GM12878 (cell line): Measurements from ENCODE around the gene ZNF18. TPM values are rescaled to one million over a fixed set of nuclear protein-coding genes. Genes with fewer than 3 reads are reported as not detected.
A peak's percentile ranks its signal among the peaks of the same experiment; 100 is the strongest.

Source experiments
- ATAC-seq: fragments of 200-7000 bp; cut with Tn5 transposase; 3 replicates; pipeline ENCODE4 v1.9.1; 2020; ENCODE audit warnings: mild to moderate bottlenecking, moderate library complexity
- BruUV-seq: library from RNA; stranded (reverse); fragments of 400-500 nt; replicated peaks from 2 replicates; lab custom pipeline; 2021; lab: Mats Ljungman, UMichigan
- CTCF ChIA-PET: fragments of 300-600 bp; sonication (Branson Sonifier 250); formaldehyde crosslinking; extraction: SDS; loops from one replicate; lab custom pipeline; 2021; ENCODE audit warnings: inconsistent platforms; lab: Yijun Ruan, JAX
- POLR2A ChIA-PET: fragments of 350-600 bp; formaldehyde crosslinking; extraction: SDS; loops from one replicate; lab custom pipeline; 2021; ENCODE audit warnings: inconsistent platforms; lab: Charles Lee
- RAD21 ChIA-PET: fragments of 300-600 bp; sonication (Branson Sonifier 250); formaldehyde crosslinking; loops from one replicate; lab custom pipeline; 2023; ENCODE audit warnings: antibody characterized with exemption; ENCODE audit not compliant: unreplicated experiment; lab: Charles Lee
- SMC1A ChIA-PET: fragments of 300-600 bp; sonication (Branson Sonifier 250); formaldehyde crosslinking; loops from one replicate; lab custom pipeline; 2023; ENCODE audit not compliant: unreplicated experiment, uncharacterized antibody; lab: Charles Lee
- DNase-seq: peaks from one replicate; pipeline ENCODE4 v3.0.0-alpha.2; 2011; ENCODE audit warnings: low read depth, low spot score
- FAIRE-seq: peaks from 3 replicates; lab custom pipeline; 2011; peaks lifted over from hg19 to GRCh38; lab: Jason Lieb, UNC
- H2AFZ ChIP-seq: 2 replicates; pipeline ENCODE4 v1.6.0; 2011; ENCODE audit warnings: low read depth, low read length, control low read depth; ENCODE audit not compliant: control insufficient read depth
- H3K27ac ChIP-seq: 2 replicates; pipeline ENCODE4 v1.5.1; 2011; ENCODE audit warnings: control low read depth; ENCODE audit not compliant: control insufficient read depth, insufficient read depth
- H3K27me3 ChIP-seq, 2 experiments: replicated peaks in 1 of 2; 2 replicates each; pipeline versions ENCODE4 v1.6.0 to v1.6.1; 2011; ENCODE audit warnings: low read length in 1 of 2; ENCODE audit not compliant: control insufficient read depth in 2 of 2, insufficient read depth in 2 of 2
- H3K36me3 ChIP-seq, 2 experiments: 2 replicates each; pipeline ENCODE4 v1.5.1; 2011; ENCODE audit warnings: low read length in 1 of 2; ENCODE audit not compliant: control insufficient read depth in 2 of 2, insufficient read depth in 2 of 2
- H3K4me1 ChIP-seq: 2 replicates; pipeline ENCODE4 v1.6.1; 2011; ENCODE audit warnings: mild to moderate bottlenecking, low read length, moderate library complexity, mixed read lengths; ENCODE audit not compliant: control insufficient read depth, insufficient read depth
- H3K4me2 ChIP-seq: 2 replicates; pipeline ENCODE4 v1.6.0; 2011; ENCODE audit warnings: control low read depth; ENCODE audit not compliant: control insufficient read depth, insufficient read depth
- H3K4me3 ChIP-seq: fragments of 200-600 bp; sonication (generic); 2 replicates; pipeline ENCODE4 v1.5.1; 2016
- H3K79me2 ChIP-seq: 2 replicates; pipeline ENCODE4 v1.6.0; 2011; ENCODE audit warnings: low read length; ENCODE audit not compliant: control insufficient read depth, insufficient read depth
- H3K9ac ChIP-seq: 2 replicates; pipeline ENCODE4 v1.8.0; 2011; ENCODE audit warnings: low read length, control low read depth, mixed read lengths; ENCODE audit not compliant: control insufficient read depth, insufficient read depth
- H3K9me3 ChIP-seq: replicated peaks from 3 replicates; pipeline ENCODE4 v1.5.1; 2011; ENCODE audit warnings: mild to moderate bottlenecking, low read length; ENCODE audit not compliant: control insufficient read depth, insufficient read depth
- H4K20me1 ChIP-seq: 2 replicates; pipeline ENCODE4 v1.6.0; 2011; ENCODE audit not compliant: control insufficient read depth, insufficient read depth
- BACH1 ChIP-seq: fragments of 450-650 bp; IDR thresholded peaks from 2 replicates; pipeline ENCODE4 v1.6.1; 2017; ENCODE audit warnings: mild to moderate bottlenecking, borderline replicate concordance
- CTCF ChIP-seq, 3 experiments: IDR thresholded peaks in 2 of 3; conservative IDR thresholded peaks in 1 of 3; 2 replicates each; pipeline ENCODE4 v1.5.1; 2011; ENCODE audit warnings: low read depth in 3 of 3, low read length in 3 of 3, mild to moderate bottlenecking in 3 of 3, control low read depth in 2 of 3, moderate library complexity in 2 of 3, inconsistent platforms in 1 of 3, mixed read lengths in 1 of 3; ENCODE audit not compliant: control insufficient read depth in 2 of 3, insufficient read depth in 1 of 3; ENCODE audit errors: extremely low read depth in 1 of 3
- E2F8 ChIP-seq: fragments of 450-650 bp; IDR thresholded peaks from 2 replicates; pipeline ENCODE4 v1.6.1; 2018; ENCODE audit warnings: mild to moderate bottlenecking, low read depth, moderate library complexity; ENCODE audit not compliant: partially characterized antibody
- POU2F2 ChIP-seq: IDR thresholded peaks from 3 replicates; pipeline ENCODE4 v1.6.1; 2011; ENCODE audit warnings: low read depth, mild to moderate bottlenecking, low read length, borderline replicate concordance
- RAD21 ChIP-seq: IDR thresholded peaks from 2 replicates; pipeline ENCODE4 v1.6.1; 2011; ENCODE audit warnings: mild to moderate bottlenecking, low read depth, low read length, moderate library complexity; ENCODE audit not compliant: insufficient read depth
- SMC3 ChIP-seq: IDR thresholded peaks from 2 replicates; pipeline ENCODE4 v1.6.1; 2011; ENCODE audit warnings: low read length, improper control_type of control experiment, borderline replicate concordance
- SUZ12 ChIP-seq: fragments of 200-600 bp; sonication (generic); IDR thresholded peaks from one replicate; pipeline ENCODE4 v1.6.1; 2018; ENCODE audit warnings: antibody characterized with exemption, mild to moderate bottlenecking; ENCODE audit not compliant: unreplicated experiment
- YY1 ChIP-seq: IDR thresholded peaks from 2 replicates; pipeline ENCODE4 v1.6.1; 2011; ENCODE audit warnings: low read depth, mild to moderate bottlenecking, low read length
- WGBS: methylation state at CpG from one replicate; pipeline ENCODE4 v1.1.6; 2016; ENCODE audit warnings: low lambda C conversion rate; ENCODE audit not compliant: insufficient replicate concordance, insufficient coverage; ENCODE audit errors: missing lambda C conversion rate; 5-methylcytosine and 5-hydroxymethylcytosine counted together
- in situ Hi-C: fragments of 300-500 bp; cut with MboI; formaldehyde crosslinking; loops from 9 replicates; pipeline ENCODE4 v1.14.3; 2018; ENCODE audit warnings: mixed read lengths
- intact Hi-C: fragments of 100-400 bp; cut with micrococcal nuclease; formaldehyde crosslinking; loops from one replicate; pipeline ENCODE4 v1.14.2; 2022; ENCODE audit not compliant: unreplicated experiment
- polyA plus RNA-seq, 11 experiments: library from polyadenylated mRNA; depleted of rRNA in 4 of 11; unstranded in 6 of 11; stranded (reverse) in 5 of 11; fragments of >200 nt; fragmentation: Nextera tagmentation in 4 of 11; fragmentation: Illumina TruSeq in 1 of 11; extraction: Ambion mirVana in 4 of 11; extraction: Trizol in 1 of 11; gene quantifications; 1 replicate in 1 of 11; 2 replicates in 10 of 11; pipeline versions ENCODE4 v1.2.1 to v1.2.3, GENCODE V29; 2011 to 2016; ENCODE audit warnings: inconsistent platforms in 2 of 11, missing spikeins in 2 of 11, low read depth in 1 of 11
- total RNA-seq, 4 experiments: library from RNA; depleted of rRNA in 3 of 4; stranded (reverse); fragments of >200 nt in 3 of 4; fragmentation: Illumina TruSeq in 1 of 4; extraction: Trizol in 1 of 4; gene quantifications; 2 replicates each; pipeline versions ENCODE4 v1.2.1 to v1.2.3, GENCODE V29; 2013 to 2021

The ZNF18 gene
- total and polyA plus RNA-seq, 10 of the 15 experiments (the other 5 are each of a cell fraction or from before 2014, with no cell fraction given) = 4.6 to 10.2 (median 9.1) TPM

GRCh38 chr17:11935734-11936406 lies 61.4 kb downstream of the ZNF18 start:
- Histone ChIP-seq H3K4me3 (no peak overlapping the region), H3K27me3 (no peaks in the 10 kb centered on the region), H3K9me3 (no peaks in the 10 kb centered on the region), H3K4me2 (no peak overlapping the region), H3K36me3 (no peaks in the 10 kb centered on the region), H2AFZ (no peak overlapping the region), H3K9ac (no peak overlapping the region), H3K27ac (no peak overlapping the region), H3K79me2 (no peaks in the 10 kb centered on the region), H3K4me1 (no peaks in the 10 kb centered on the region), H4K20me1 (no peaks in the 10 kb centered on the region)
- FAIRE-seq (no peak), ATAC-seq (no peak), DNase-seq (no peak)
- CTCF ChIA-PET = interaction anchor here (0.6 to 1.8 kb wide), 11 partner anchors 9 to 1345 kb away, joined by 3 to 6 read pairs (median 3); no protein-coding TSS in a partner anchor
- RAD21 ChIA-PET = interaction anchor here (1.2 kb wide), 1 partner anchor 1060 kb away, joined by 3 read pairs; no protein-coding TSS in a partner anchor
- in situ Hi-C loops (loop anchor here (25.0 kb wide), 1 partner anchor 1049 kb away; no protein-coding TSS in a partner anchor), intact Hi-C loops (loop anchor here (10.0 kb wide), 1 partner anchor 1061 kb away; no protein-coding TSS in a partner anchor)
- POLR2A ChIA-PET = interaction anchor here (0.6 kb wide), 1 partner anchor 17 kb away, joined by 5 read pairs; no protein-coding TSS in a partner anchor
- TF ChIP-seq SUZ12 (no peak), RAD21 (peak; percentile 61), E2F8 (no peak), CTCF (IDR thresholded peaks at IDR 0.05 in 2 of 3, conservative IDR thresholded peaks at IDR 0.05 in 1 of 3; ENCODE audit: control insufficient read depth in 2 of 3, extremely low read depth in 1 of 3, insufficient read depth in 1 of 3, low read depth in 3 of 3, low read length in 3 of 3) (peak; percentile 59 to 67 (median 64); a peak in 5 of 6 replicates), SMC3 (peak; percentile 38; the same call in 1 of the 2 replicates), POU2F2 (no peak), YY1 (no peak), BACH1 (no peak)
- SMC1A ChIA-PET = no interaction called here
- BruUV-seq = no TSS peak
- WGBS = 37% methylated on average over 14 of the region's 14 CpGs
